ENCODE data around the gene ITPKC.

DNA sequence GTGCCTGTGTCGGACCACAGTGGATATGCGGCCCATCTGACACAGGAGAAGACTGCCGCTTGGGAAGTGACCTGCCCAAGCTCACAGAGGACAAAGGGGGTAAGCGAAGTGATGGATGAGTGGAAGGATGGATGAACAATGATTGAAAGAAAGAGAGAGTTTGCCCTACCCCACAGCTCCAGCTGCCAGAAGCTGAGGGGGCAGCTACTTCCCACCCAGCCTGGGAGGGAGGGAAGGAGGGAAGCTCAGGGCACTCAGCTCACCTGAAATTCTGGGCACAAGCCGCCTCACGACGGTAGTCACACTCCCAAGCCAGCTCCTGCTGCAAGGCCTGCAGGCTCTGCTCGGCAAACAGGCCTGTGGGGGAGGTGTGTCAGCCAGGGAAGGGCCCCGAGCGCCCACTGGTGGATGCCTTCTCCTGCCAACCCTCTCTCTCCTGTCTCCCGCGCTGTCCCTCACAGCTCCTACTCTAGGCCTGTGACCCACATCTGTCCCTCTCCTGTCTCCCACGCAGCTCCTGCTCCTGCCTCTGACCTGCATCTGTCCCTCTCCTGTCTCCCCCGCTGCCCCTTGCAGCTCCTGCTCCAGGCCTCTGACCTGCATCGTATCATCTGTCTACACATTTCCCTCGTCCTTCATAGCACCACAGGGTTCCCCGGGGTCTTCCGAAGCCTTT is 14.4 kb upstream of the ITPKC start:
- TF ChIP-seq POLR2AphosphoS5 (IDR thresholded peaks at IDR 0.05; ENCODE audit: low read depth, low read length) (no peak), TAF1 (IDR thresholded peaks at IDR 0.05; ENCODE audit: borderline replicate concordance, insufficient read depth, low read length) (no peak)
